LNCAP (cell line): Measurements from ENCODE around the gene S100G.

Source experiments
- TF ChIP-seq, protein P1 (sequence below): fragments of 450-650 bp; IDR thresholded peaks from 2 replicates; pipeline ENCODE4 v1.5.1; 2017; ENCODE audit warnings: mild to moderate bottlenecking

The S100G gene

GRCh38 chrX:16638533-16638932, 11.4 kb upstream of the S100G start:
- TF ChIP-seq, protein P1, sequence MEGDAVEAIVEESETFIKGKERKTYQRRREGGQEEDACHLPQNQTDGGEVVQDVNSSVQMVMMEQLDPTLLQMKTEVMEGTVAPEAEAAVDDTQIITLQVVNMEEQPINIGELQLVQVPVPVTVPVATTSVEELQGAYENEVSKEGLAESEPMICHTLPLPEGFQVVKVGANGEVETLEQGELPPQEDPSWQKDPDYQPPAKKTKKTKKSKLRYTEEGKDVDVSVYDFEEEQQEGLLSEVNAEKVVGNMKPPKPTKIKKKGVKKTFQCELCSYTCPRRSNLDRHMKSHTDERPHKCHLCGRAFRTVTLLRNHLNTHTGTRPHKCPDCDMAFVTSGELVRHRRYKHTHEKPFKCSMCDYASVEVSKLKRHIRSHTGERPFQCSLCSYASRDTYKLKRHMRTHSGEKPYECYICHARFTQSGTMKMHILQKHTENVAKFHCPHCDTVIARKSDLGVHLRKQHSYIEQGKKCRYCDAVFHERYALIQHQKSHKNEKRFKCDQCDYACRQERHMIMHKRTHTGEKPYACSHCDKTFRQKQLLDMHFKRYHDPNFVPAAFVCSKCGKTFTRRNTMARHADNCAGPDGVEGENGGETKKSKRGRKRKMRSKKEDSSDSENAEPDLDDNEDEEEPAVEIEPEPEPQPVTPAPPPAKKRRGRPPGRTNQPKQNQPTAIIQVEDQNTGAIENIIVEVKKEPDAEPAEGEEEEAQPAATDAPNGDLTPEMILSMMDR = no peak

DNA sequence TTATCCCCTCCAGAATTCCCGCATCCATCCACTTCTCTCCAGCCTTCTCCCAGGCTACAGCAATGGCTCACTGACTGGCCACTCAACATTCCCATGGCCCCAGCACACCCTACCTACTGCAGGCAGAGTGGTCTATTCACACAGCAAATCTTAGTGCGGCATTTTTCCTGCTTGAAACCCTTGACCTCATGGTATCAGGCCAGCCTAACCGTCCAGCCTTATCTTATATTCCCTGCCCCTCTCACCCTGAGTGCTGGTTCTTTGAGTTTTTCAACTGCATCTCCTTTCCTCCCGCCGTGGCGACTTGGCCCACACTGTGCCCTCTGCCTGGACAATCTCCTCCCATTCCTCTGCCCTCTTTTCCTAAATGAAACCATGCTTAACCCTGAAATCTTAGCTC, 10.0 kb upstream of the S100G start:
- TF ChIP-seq, protein P1 = no peak

DNA sequence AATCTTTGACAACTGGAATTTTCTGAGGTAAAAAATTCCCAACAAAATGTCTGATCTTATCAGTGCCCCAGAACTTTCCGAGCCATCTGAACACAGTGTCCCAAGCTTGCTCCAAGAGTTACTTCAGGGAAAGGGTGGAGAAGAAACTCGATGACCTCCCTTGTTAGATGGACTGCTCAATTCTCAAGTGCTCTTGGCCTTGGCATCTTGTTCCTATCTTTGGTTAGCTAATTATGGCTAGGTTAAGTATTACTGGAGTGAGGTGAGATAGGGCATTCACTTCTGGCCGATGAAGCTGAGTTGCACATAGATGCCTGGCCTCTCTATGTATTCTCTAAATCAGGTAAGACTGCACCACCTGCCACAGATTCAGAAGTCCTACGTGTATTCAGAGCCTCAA, 9.1 kb upstream of the S100G start:
- TF ChIP-seq, protein P1 = no peak

GRCh38 chrX:16643176-16643575, 6.8 kb upstream of the S100G start:
- TF ChIP-seq, protein P1 = no peak

DNA sequence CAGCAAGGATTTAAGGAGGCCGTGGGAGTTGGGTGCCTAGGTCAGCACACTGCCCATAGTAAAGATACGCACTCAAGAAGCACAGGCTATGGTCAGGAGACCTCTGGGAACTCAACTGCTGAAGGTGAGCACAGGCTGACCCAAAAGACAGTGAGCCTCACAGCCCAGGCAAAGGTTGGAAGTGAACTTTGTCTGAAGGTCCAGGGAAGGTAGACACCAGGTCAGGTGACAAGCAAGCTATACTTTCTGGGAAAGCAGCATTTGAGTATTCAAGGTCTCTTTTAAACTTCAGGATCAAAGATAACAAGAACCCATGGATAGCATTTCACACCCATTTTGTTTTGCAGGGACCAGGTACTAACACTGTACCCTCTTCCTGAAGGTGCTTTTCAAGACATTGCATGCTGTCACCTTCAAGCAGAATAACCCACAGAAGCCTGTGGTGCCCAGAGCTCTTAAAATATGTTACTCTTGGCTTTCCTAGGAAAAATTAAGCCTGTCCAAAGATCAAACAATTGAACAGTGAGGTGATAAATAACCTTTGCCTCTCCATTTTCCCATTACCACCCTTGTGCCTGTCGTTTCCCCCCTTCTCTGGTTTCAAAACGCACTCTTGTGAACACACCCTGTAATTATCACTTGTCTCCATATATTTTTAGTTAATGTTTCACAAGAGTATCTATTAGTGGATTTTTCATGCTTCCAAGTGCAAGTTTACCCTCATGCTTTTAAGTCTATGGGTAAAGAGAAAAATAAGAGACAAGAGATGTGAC, 3.4 kb upstream of the S100G start:
- TF ChIP-seq, protein P1 = no peak

DNA sequence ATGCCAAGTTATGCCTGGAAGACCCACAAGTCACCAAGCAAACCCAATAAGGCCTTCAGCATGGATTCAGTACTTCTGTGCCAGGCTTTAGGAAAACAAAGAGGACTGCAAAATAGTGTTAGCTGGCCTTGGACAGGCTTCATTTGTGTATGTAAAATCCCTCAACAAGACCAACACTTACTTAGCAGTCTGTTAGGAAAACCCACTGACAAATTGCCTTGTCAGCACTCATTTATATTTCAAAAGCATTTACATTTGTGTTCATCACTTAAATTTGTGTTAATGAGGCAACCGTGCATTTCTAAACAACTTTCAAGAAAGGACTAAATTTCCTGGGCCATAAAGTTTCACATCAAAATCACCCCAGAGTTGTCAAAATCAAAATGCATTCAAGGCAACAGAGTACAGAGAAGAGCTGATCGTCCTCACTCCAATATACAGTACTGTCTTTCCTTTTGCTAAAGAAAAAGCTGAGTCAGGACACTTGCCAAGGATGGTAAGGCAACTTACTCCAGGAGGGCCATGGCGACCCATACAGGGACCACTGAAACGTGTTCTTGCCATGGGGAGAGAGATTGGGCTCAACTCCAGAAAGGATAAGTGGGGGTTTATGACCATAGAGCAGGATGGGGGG, 1.6 kb downstream of the S100G start:
- TF ChIP-seq, protein P1 = no peak

DNA sequence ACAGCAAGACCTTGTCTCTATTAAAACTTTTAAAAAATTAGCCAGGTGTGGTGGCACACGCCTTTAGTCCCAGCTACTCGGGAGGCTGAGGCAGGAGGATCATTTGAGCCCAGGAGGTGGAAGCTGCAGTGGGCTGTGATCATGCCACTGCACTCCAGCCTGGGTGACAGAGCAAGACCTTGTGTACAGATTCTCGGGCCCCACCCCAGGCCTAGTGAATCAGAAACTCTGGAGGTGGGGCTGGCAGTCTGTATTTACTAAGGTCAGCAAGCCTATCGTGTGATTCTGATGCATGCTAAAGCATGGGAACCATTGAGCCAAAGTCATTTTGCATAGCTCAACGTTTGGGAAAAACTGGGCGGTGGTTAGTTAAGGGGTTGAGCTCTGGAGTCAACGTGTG, 3.5 kb downstream of the S100G start:
- TF ChIP-seq, protein P1 = no peak
